Activated T-cell treated with anti-CD3 and anti-CD28 coated beads for 1 hour (primary cell): ENCODE measurements around the gene DDX6.
"Not testable (repeated sequence)": the region's sequence is repeated elsewhere in the genome, so short reads cannot be mapped to it uniquely, and the experiment has no call there.

Source experiments
- DNase-seq: peaks from one replicate; pipeline ENCODE4 v3.0.0-alpha.2; 2020; ENCODE audit warnings: low read depth

The DDX6 gene, protein sequence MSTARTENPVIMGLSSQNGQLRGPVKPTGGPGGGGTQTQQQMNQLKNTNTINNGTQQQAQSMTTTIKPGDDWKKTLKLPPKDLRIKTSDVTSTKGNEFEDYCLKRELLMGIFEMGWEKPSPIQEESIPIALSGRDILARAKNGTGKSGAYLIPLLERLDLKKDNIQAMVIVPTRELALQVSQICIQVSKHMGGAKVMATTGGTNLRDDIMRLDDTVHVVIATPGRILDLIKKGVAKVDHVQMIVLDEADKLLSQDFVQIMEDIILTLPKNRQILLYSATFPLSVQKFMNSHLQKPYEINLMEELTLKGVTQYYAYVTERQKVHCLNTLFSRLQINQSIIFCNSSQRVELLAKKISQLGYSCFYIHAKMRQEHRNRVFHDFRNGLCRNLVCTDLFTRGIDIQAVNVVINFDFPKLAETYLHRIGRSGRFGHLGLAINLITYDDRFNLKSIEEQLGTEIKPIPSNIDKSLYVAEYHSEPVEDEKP

DNA sequence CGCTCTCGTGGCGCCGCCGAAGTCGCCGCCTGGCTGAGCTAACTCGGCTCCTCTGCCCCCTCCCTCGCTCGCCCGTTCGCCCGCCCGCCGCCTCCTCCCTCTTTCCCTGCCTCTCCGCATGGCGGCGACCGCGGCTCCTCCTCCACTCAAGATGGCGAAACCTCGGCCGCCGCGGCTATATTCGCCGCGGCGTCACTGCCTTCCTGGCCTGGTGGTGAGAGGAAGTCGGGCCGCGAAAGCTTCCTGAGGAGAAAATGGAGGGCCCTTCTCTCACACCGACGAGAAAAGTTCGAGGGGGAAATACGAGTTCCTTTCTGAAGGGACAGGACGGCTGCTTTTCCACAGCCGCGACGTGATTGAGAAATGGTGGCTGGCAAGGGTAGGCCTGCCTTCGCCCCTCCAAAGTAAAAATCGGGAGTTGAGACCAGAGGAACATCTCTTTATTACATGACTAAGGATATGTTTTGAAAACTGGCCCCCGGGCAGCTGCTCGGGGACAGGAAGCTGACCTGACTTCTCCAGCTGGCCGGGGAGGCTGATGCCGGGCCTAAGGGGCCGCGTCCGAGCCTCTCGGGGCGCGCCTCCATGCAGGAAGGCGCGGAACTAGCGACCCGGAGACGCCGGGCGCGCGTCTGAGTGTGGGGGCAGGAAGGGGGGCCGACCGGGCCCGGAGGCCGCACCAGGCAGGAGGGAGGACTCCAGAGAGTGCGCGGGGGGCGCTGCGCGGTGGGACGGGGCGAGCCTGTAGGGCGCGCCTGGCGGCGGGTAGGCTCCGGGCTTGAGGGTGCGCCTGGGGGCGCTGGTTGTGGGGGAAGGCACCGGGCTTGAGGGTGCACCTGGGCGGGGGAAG is at the start of gene DDX6:
Gene DDX6, minus strand, starts transcription at position 54 of the 850 bp plus-strand sequence. CDS start 4,913 bp downstream, outside the sequence.
- DNase-seq = peak; percentile 86

DNA sequence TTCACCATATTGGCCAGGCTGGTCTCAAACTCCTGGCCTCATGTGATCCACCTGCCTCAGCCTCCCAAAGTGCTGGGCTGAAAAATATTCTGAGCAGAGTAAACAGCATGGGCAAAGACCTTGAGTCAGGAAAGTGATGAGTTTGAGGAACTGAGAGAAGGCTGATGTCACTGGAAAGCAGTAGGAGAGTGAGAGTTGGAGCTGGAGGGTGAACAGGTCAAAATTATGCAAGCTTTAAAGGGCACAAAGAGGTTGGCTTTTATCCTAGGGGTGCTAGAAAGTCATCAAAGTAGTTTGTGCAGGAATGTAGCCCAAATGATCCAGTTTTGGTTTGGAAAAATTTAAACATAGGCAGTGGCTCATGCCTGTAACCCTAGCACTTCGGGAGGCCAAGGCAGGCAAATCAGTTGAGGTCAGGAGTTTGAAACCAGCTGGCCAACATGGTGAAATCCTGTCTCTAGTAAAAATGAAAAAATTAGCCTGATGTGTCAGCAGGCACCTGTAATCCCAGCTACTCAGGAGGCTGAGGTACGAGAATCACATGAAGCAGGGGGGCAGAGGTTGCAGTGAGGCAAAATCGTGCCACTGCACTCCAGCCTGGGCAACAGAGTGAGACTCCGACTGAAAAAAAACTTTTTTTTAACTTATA is 48.1 kb upstream of the DDX6 start:
- DNase-seq = no peak

DNA sequence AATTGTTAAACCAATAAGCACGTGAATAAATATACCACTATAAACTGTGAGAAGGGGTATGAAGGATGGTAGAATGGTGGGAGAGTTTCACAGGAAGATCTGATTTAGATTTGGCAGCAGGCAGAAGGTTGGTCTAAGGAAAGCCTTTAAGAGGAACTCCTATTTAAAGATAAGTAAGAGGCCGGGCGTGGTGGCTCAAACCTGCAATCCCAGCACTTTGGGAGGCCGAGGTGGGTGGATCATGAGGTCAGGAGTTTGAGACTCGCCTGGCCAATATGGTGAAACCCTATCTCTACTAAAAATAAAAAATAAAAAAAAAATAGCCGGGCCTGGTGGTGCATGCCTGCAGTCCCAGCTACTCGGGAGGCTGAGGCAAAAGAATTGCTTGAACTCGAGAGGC is 46.9 kb upstream of the DDX6 start:
- no peak for DNase-seq

DNA sequence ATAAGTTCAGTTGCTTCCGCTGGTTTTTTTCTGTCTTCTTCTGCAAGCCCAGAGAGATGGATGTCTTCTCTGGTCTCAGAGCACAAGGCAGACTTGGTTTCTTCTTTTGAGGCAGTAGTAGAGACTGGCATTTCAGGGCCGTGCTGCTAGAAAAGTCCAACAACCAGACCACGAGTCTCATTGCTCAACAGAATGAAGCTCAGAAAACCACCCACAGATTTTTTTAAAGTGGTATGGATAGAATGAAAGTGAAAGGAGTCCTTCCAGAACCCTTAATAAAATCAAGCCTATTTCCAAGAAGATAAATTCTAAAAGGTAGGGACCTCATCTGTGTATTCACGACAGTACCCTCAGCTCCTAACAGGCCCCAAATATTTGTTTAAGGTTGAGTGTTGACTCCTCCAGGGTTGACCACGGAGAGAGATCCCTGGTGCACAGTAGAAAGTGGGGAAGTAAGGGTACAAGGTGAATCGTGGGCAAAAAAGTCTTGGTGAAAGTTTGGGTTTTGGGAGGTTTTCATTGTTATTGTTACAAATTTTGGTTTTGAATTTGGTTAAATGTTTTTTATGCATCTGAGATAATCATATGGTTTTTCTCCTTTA is 43.6 kb upstream of the DDX6 start:
- DNase-seq = no peak

DNA sequence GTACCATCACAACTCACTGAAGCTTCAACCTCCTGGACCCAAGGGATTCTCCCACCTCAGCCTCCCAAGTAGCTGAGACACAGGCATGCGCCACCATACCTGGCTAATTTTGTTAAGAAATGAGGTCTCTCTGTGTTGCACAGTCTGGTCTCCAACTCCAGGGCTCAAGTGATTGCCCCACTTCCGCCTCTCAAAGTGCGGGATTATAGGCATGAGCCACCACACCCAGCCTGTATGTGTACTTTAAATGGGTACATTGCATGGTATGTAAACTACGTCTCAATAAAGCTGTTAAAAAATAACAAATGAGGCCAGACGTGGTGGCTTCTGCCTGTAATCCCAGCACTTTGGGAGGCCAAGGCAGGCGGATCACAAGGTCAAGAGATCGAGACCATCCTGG is 36.2 kb upstream of the DDX6 start:
- no peak for DNase-seq

DNA sequence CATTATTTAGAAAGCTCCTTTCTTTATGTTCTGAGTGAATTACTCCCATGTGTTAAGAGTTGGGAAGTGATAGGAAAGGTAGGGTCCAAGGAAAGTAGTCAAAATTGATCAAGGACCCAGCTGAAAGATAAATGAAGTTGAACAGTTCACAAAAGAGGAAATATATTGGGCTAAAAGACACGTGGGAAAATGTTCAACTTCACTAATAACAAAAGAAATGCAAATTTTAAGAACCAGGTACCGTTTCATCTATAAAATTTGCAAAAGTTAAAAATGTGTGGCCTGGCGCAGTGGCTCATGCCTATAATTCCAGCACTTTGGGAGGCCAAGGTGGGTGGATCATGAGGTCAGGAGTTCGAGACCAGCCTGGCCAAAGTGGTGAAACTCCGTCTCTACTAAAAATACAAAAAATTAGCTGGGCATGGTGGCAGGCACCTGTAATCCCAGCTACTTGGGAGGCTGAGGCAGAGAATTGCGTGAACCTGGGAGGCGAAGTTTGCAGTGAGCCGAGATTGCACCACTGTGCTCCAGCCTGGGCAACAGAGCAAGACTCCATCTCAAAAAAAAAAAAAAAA is 32.1 kb upstream of the DDX6 start:
- DNase-seq = not testable (repeated sequence)

DNA sequence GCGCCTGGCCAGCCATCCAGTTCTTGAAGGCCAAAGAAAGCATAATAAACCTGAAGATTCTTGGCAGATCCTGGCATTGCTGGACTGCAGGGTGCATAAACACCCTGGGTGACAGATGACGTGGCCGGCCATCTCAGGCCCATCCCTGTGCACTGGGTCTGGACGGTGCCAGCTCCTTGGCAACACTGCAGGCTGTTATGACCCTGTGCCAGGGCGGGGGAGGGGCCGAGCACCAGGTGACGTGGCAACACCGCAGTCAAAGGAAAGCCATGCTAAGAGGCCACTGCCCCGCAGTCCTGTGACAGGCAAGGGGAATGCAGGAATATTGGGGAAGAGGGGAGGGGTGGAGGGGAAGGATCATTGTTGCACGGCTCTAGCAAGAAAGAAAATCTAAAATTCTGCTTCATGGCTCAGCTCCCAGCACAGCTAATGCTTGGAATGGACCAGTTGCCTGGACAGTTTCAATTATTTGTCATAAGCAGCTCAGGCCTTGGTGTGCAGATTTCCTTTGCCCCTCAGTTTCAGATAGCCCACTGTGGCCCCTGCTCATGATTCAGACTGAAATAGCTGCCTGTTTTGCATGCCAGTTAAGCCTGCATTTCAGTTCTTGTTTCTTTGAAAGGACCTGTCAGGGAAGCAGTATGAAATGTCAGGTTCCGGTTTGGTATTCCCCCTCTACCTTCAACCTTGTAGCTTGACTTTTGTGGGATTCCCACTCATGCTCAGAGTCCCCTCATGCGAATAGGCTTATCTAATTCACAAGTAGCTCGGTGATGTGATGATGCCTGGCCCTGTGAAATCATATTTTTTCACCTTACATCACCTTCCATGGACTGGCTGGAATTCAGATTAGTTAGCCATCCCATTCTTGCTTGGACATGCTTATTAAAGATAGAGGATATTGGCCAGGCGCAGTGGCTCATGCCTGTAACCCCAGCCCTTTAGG is 29.7 kb upstream of the DDX6 start:
- no peak for DNase-seq

DNA sequence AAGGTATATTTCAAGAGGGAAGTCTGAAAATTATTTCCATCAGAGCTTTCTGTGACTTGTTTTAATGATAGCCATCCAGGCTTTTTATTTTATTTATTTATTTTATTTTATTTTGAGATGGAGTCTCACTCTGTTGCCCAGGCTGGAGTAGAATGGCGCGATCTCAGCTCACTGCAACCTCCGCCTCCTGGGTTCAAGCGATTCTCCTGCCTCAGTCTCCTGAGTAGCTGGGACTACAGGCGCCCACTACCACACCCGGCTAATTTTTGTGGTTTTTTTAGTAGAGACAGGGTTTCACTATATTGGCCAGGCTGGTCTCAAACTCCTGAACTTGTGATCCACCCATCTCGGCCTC is 29.0 kb upstream of the DDX6 start:
- not testable (repeated sequence) for DNase-seq

DNA sequence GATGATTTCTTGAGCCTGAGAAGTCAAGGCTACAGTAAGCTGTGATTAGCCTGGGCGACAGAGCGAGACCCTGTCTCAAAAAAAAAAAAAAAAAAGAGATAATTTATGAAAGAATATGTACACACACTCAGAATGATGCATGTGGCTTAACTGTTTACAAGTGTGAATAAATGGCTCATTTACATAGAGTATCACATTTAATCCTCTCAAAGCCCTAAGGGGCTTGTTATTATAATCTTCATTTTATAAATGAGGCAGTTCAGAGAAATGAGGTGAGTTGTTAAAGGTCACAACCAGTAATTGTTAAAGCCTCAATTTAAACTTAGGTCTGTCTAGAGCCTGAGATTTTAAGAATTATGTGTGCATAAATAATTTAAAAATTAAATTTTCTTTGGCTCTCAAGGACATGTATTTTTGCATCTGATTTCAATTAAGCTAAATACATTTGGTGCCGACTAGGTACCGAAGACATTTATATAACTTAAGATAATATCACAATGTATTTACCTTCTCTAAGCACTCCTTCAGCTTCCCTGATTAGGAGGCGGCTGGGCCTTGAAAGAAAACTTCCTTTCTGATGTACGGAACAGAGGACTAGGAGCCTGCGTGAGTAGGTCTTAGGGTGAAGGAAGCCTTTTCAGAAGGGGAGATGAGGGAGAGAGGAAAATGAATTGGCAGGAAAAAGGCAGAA is 28.5 kb upstream of the DDX6 start:
- no peak for DNase-seq

DNA sequence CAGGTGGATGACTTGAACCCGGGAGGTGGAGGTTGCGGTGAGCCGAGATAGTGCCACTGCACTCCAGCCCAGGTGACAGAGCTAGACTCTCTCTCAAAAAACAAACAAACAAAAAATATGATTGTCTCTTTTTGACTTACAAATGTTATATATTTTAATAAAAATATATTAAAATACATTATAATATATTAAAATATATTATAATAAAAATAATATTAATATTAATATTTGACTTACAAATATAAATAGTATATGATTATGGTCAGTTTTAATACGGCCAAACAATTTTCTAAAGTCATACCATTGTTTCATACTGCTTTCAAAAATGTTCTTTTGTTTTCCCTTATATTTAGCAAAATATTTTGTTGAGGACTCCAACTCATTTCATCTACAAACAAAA is 27.2 kb upstream of the DDX6 start:
- DNase-seq = no peak

DNA sequence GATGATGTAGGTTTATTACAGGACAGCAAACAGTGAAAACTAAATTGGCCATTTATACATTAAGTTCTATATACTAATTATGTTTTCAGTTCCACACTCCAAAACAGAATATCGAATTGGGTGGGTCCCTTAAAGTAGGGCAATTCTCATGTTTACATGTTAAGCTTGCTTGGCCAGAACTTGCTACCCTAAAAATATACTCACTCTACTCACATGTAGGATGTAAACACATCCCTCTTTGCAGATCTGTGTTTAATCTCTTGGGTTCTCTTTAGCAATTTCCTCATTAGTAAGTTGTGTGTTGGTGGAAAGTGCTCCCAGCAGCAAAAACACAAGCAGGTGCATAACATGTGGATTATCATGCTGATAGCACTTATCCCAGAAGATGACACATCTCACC is 22.6 kb upstream of the DDX6 start:
- DNase-seq = no peak

DNA sequence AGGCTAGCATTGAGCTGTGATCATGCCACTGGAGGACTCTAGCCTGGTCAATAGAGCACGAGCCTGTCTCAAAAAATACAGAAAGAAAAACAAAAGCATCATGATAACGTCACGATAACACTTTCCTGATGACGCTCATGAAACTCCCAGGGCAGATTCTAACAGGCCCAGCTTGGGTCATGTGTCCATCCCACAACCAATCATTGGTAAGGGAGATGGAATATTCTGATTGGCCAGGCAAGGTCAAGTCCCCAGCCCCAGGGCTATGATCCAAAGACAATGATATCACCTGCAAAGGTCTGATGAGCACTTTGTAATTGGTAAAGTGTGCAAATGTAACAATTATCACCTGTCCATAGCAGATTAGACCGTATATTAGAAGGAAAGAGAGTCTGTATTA is 21.5 kb upstream of the DDX6 start:
- DNase-seq = no peak

DNA sequence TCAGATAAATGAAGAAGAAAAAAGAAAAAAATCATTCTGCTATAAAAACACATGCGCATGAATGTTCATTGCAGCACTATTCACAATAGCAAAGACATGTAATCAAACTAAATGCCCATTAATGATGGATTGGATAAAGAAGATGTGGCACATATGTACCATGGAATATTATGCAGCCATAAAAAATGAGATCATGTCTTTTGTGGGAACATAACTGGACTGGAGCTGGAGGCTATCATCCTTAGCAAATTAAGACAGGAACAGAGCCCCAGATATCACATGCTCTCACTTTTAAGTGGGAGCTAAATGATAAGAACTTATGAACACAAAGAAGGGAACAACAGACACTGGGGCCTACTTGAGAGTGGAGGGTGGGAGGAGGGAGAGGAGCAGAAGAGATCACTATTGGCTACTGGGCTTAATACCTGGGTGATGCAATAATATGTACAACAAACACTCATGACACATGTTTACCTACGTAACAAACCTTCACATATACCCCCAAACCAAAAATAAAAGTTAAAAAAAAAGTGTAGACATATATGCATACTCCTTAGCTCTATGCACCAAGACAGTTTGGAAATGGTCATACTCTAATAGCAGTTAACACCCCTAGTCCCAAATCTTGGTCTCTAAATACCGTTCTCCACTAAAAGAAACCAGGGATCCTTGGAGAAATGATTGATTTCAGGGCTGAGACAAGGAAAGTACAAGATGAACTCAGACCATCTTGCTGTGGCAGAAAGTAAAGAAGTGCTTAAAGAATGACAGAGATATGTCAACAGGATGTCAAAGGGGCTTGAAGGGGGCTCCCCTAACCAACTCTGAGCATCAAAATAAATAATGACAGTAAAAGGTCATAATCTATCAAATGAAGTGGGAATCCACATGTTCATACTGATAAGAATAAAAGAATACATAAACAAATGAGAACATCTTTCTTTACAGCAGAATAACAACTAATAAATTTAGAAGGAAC is 17.1 kb upstream of the DDX6 start:
- no peak for DNase-seq

DNA sequence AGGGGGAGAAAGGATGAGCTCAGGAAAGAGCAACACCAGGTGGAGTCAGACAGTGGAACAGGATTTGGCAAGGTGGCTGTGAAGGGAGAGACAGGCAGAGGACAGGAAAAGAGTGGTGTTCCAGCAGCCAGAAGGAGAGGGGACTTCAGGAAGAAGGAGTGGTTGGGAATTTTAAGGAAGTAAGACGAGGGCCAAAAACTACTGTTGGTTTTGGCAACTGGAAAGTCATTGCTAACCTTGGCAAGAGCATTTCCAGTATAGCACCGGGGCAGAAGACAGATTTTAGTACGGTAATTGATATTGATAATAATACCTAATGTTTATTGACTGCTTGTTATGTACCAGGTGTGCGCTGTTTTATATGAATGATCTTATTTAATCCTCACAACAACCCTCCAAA is 15.4 kb upstream of the DDX6 start:
- DNase-seq = no peak

DNA sequence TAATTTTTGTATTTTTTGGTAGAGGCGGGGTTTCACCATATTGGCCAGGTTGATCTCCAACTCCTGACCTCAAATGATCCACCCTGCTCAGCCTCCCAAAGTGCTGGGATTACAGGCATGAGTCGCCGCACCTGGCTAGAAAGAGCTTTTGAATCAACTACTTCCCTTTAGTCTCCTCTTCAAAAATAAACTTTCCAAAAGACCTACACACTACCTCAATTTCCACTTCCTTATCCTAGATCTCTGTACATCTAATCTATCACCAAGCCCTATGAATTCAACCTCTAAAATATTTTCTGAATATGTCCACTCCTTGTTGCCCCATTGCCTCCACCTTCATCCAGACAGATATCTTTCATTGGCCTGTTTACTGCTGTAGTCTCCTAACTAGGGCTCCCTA is 13.1 kb upstream of the DDX6 start:
- DNase-seq = no peak

DNA sequence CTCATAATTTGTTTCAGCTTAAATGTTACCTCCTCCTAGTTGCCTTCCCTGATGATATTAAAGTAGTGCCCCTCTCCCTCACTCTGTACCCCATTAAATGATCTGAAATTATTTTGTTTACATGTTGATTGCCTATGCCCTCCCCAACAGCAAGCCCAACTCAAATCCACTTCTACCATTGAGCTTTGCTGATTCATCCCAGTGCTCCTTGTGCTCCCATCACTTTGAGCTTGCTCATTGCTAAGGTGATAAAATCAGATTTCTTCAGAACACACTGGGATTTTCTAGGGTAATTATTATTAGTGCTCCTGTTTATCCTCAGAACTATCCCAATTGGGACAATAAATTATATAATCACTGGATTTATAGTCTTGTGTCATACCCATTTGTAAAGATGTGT is 8.4 kb upstream of the DDX6 start:
- no peak for DNase-seq

DNA sequence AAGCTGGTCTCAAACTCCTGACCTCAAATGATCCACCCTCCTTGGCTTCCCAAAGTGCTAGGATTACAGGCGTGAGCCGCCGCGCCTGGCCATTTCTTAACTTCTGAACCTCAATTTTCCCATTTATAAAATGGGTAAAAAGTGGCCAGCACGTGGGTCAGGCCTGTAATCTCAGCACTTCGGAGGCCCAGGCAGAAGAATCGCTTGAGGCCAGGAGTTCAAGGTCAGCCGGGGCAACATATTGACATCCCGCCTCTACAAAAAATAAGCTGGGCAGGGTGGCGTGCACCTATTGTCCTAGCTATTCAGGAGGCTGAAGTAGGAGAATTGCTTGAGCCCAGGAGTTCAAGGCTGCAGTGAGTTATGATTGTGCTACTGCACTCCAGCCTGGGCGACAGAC is 6.5 kb upstream of the DDX6 start:
- DNase-seq = no peak

DNA sequence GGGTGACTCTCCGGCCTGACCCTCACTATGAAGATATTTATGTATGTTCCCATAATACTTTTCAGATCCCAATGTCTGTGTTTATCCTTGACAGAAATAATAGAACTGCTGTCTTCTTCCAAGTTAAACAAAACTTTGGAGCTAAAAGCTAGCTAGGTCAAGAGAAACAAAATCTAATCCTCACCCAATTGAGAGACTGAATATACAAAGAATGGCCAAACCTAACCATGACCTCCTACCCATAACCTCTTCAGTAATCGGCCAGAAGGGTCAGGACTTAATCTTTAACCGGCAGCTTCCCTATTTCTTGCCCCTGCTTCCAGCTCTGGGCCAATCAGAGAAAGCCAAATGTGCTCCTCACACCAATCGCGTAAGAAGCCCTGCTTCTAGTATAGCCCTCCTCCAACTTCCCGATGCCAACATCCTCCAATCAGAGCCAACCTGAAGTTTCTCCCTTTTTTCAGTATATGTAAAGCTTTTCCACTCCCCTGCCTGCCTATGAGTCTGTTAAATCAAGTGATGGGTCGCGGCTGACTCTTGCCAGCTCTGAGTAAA is 1.7 kb upstream of the DDX6 start:
- DNase-seq = peak; percentile 23
